HL-60 (cell line): Measurements from ENCODE around the gene SDK1.

Source experiments
- DNase-seq, 2 experiments: peaks; one replicate each; pipeline ENCODE4 v3.0.0-alpha.2; 2010 to 2020; ENCODE audit warnings: low read depth in 1 of 2, low spot score in 1 of 2
- H3K27ac ChIP-seq: fragments of 250-450 bp; sonication (Bioruptor Pico); replicated peaks from 2 replicates; pipeline ENCODE4 v1.5.1; 2020; ENCODE audit warnings: mild to moderate bottlenecking, moderate library complexity
- H3K27me3 ChIP-seq: fragments of 250-450 bp; sonication (Bioruptor Pico); 2 replicates; pipeline ENCODE4 v1.5.1; 2021; ENCODE audit warnings: mild to moderate bottlenecking, moderate library complexity; ENCODE audit not compliant: insufficient read depth, poor library complexity, severe bottlenecking
- H3K4me3 ChIP-seq: replicated peaks from 2 replicates; pipeline ENCODE4 v1.5.1; 2011; ENCODE audit warnings: mild to moderate bottlenecking, control low read depth, low read length; ENCODE audit not compliant: insufficient read depth
- GABPA ChIP-seq: IDR thresholded peaks from 2 replicates; pipeline ENCODE4 v1.6.1; 2012; ENCODE audit warnings: low read depth
- POLR2AphosphoS5 ChIP-seq: IDR thresholded peaks from 2 replicates; pipeline ENCODE4 v1.6.1; 2012; ENCODE audit warnings: low read depth
- SPI1 ChIP-seq: IDR thresholded peaks from 2 replicates; pipeline ENCODE4 v1.6.1; 2012; ENCODE audit warnings: low read depth, mild to moderate bottlenecking, borderline replicate concordance
- TF ChIP-seq, protein P1 (sequence below): IDR thresholded peaks from 2 replicates; pipeline ENCODE4 v1.6.1; 2012; ENCODE audit warnings: low read depth; ENCODE audit not compliant: insufficient replicate concordance
- TF ChIP-seq, protein P2 (sequence below): IDR thresholded peaks from one replicate; pipeline ENCODE4 v1.5.1; 2011; ENCODE audit warnings: low read length, control low read depth, inconsistent platforms; ENCODE audit not compliant: insufficient read depth

SDK1 gene

GRCh38 chr7:4143006-4143405, 842.0 kb downstream of the SDK1 start:
- DNase-seq = no peak
- H3K27me3 ChIP-seq = no peaks in the 10 kb centered on the region
- TF ChIP-seq SPI1 = no peak
- TF ChIP-seq, protein P1, sequence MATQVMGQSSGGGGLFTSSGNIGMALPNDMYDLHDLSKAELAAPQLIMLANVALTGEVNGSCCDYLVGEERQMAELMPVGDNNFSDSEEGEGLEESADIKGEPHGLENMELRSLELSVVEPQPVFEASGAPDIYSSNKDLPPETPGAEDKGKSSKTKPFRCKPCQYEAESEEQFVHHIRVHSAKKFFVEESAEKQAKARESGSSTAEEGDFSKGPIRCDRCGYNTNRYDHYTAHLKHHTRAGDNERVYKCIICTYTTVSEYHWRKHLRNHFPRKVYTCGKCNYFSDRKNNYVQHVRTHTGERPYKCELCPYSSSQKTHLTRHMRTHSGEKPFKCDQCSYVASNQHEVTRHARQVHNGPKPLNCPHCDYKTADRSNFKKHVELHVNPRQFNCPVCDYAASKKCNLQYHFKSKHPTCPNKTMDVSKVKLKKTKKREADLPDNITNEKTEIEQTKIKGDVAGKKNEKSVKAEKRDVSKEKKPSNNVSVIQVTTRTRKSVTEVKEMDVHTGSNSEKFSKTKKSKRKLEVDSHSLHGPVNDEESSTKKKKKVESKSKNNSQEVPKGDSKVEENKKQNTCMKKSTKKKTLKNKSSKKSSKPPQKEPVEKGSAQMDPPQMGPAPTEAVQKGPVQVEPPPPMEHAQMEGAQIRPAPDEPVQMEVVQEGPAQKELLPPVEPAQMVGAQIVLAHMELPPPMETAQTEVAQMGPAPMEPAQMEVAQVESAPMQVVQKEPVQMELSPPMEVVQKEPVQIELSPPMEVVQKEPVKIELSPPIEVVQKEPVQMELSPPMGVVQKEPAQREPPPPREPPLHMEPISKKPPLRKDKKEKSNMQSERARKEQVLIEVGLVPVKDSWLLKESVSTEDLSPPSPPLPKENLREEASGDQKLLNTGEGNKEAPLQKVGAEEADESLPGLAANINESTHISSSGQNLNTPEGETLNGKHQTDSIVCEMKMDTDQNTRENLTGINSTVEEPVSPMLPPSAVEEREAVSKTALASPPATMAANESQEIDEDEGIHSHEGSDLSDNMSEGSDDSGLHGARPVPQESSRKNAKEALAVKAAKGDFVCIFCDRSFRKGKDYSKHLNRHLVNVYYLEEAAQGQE = no peak
- TF ChIP-seq POLR2AphosphoS5 = no peak
- TF ChIP-seq, protein P2, sequence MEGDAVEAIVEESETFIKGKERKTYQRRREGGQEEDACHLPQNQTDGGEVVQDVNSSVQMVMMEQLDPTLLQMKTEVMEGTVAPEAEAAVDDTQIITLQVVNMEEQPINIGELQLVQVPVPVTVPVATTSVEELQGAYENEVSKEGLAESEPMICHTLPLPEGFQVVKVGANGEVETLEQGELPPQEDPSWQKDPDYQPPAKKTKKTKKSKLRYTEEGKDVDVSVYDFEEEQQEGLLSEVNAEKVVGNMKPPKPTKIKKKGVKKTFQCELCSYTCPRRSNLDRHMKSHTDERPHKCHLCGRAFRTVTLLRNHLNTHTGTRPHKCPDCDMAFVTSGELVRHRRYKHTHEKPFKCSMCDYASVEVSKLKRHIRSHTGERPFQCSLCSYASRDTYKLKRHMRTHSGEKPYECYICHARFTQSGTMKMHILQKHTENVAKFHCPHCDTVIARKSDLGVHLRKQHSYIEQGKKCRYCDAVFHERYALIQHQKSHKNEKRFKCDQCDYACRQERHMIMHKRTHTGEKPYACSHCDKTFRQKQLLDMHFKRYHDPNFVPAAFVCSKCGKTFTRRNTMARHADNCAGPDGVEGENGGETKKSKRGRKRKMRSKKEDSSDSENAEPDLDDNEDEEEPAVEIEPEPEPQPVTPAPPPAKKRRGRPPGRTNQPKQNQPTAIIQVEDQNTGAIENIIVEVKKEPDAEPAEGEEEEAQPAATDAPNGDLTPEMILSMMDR = no peak
- TF ChIP-seq GABPA = no peak
- no peak overlapping the region for H3K4me3 ChIP-seq
- H3K27ac ChIP-seq = no peak overlapping the region

GRCh38 chr7:4143511-4144171, 842.6 kb downstream of the SDK1 start:
- TF ChIP-seq SPI1 (no peak), POLR2AphosphoS5 (no peak), GABPA (no peak)
- TF ChIP-seq, protein P2 = no peak
- TF ChIP-seq, protein P1 = no peak
- H3K27ac ChIP-seq = no peak overlapping the region
- no peak for DNase-seq
- no peak overlapping the region for H3K4me3 ChIP-seq
- H3K27me3 ChIP-seq = no peaks in the 10 kb centered on the region

DNA sequence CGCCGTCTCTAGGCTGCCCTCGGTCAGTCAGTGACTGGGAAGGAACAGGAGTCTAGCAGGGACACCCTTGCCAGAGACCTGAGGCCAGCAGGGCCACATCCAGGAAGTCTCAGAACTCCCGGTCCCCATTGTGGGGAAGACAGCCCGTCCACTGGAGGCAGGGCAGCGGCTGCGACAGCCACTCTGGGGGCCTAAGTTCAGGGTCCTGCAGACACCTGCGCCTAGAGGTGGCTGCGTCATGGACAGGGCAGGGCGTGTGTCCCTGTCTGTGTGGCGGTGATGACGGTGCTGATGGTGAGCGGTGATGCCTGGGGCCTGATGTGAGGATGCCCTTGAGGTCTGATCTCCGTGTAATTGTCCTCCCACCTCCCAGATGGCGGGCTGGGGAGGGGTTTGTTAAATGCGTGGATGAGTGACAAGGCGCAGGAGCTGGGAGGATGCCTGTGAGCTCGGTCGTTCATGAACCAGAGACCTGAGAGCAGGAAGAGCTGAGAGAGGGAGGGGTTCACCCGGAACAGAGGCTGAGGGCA, 843.2 kb downstream of the SDK1 start:
- Histone ChIP-seq H3K27me3 (no peaks in the 10 kb centered on the region), H3K4me3 (no peak overlapping the region), H3K27ac (no peak overlapping the region)
- no peak for DNase-seq
- TF ChIP-seq POLR2AphosphoS5 (no peak), SPI1 (no peak), GABPA (no peak)
- TF ChIP-seq, protein P2 = no peak
- TF ChIP-seq, protein P1 = no peak
